HG03139 (cell line): ENCODE results near the gene LPCAT4.

Experiments used
- ATAC-seq: cut with Tn5 transposase; IDR thresholded peaks from one replicate; pipeline ENCODE4 v1.9.1; 2021; ENCODE audit not compliant: unreplicated experiment

Gene LPCAT4

DNA sequence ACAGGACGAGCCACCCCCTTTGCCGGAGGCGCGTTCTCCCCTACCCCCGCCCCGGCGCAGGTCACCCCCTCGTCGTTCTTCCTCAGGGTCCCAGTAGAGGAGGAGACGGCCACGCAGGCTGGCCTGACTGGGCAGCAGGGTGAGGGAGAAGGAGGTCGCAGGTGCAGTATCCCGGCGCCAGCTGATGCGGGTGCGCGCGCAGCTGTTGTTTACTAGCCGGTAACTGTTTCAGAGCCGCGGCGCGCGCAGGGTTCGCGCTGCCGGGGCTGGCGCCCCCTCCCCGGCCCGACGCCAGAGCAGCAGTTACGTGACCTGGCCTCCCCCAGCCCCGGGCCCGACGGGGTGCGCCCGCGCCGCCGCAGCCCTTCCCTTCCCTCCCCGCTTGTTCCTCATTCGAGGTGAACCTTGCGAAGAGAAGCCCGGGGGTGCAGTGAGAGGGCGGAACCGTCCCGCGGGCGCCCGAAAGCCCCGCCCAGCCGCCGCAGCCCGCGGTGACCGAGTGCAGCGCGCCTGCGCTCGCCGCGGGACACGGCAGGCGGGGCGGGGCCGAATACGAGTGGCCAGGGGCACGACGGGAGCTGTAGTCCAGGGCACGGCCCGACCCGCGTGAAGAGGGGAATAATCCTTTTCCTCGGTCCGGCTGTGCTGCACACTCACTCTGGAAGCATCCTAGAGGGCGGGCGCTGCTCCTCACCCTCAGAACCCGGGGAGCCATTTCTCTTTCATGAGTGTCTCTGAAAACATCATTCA lies 29.3 kb downstream of the LPCAT4 start, which contains the start of gene SLC12A6:
Gene SLC12A6 (minus strand): TSS at position 225 of the 750 bp plus-strand sequence. CDS start 1,101 bp downstream, outside the sequence.
- peak; percentile 65 for ATAC-seq

DNA sequence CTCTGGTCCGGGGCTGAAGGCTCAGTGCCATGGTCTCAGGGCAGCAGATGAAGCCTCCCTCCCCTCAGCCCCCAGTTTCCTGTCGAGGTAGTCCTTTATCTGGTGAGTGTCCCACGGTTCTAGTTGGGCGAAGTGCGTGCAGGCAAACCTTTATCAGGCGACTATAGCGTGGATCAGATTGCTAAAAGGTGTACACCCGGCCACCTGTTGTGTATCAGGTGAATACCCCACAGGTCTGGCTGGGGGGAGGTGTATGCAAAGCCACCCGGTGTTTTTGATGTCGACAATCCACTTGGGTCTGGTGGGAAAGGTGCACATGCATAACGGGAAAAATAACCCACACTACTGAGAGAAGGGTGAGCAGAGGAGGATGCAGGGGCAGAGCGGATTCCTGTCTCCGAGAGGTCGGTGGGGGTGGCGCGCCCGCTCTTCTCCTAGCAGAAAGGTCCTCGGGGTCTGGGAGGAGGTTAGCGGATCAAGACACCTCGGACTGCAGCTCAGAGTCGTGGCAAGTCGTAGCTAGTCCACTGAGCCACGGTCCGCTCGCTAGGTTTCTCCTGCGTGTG lies 29.9 kb downstream of the LPCAT4 start:
- peak; percentile 14 for ATAC-seq

DNA sequence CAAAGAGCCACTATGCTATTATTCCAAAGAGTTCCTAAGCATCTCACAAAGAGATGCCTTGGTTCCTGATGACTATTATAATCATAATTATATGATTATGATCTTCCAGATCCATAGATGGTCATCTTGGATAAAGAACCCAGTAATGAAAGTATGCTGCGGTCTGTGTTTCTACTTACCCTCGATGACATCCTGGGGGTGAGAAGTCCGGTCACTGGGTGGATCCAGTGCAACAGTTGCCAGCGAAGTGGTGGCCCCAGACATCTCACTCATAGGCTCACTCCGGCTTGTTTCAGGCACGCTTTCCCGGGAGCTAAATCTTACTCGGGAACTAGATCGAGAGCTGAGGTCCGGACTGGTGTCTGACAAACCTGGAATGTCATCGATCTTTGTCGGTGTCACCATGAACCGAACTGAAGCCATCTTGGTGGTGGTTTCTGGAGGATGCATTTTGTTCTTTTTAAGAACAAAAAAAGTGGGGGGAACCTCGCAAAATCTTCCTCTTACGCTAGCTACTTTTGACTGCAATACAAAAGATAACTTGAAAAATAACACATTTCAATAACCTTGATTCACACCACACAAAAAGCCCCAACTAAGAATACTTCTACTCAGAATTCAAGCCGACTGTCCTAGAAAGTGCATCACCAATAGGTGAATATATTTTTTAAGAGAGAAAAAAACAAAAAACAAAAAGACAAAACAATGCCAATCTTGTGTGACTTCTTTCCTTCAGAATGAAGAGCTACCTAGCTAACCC lies 30.6 kb downstream of the LPCAT4 start:
- ATAC-seq: no peak

DNA sequence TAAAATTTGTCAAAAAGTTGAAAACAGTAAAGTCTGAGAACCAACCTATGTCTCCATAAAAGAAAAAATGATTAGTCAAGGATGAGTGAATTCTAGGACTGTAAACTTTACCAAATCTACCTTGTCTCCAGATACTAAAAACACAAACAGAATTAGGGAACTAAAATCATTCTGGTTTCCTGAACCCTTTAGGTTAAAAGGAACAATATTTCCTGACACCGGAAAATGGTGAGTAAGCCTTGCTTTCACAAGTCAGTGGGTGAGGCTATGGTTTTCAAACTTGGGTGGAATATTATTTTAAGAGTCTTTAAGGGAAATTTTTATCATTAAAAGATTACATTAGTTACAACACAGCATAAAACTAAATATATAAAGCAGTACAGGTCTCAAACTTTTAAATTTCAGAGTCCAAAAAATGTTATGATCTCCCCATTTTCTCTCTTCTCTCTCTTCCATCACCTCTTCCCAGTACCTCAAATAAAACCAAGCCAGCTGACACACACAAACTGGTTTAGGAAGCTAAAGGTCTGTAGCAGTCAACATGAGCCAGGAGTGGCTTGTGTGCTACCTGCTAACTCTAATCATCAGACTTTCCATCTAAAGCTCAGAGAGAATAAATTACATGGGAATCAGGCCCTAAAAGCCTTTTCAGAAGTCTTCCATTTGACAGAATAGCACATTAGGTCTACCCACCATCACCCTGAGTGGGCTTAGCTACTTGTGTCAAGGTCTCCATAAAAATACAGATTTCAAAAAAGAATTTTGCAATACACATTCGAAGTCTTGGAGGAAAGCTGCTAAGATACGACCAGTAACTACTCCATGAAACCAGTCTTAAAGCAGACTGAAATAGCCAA lies 31.6 kb downstream of the LPCAT4 start:
- no peak for ATAC-seq

DNA sequence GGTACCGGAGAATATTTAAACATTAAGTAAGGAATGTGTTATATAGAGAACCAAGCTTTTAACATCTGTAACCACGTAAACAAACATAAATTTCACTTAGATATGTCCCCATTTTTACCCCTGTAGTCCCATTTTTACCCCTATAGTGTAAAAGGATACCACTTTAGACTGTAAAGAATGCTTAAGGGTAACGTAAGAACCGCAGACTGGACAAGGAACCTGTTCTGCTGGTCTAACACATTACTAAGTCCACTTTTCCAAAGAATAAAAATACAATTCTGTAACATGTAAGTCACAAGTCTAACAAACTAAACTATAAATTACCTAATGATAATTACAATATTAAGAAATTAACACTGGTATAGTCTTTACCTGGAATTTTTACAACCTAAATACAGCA lies 32.3 kb downstream of the LPCAT4 start:
- ATAC-seq: no peak

DNA sequence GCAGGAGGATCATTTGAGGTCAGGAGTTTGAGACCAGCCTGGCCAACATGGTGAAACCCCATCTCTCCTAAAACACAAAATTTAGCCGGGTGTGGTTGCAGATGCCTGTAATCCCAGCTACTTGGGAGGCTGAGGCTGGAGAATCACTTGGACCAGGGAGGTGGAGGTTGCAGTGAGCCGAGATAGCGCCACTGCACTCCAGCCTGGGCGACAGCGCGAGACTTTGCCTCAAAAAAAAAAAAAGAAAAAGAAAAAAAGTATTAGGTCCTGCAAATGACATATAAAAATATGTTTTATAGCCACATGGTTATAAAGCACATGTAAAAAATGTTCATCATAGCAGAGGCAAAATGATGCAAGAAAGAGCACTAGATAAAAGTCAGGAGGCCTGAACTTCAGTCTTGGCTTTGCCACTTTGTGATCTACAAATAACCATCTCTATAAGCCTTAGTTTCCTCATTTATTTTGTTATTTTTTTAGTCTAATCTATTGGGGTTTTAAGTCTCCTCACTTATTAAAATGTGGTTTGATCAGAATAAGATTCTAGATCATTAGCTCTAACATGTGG lies 34.4 kb downstream of the LPCAT4 start:
- ATAC-seq: no peak

DNA sequence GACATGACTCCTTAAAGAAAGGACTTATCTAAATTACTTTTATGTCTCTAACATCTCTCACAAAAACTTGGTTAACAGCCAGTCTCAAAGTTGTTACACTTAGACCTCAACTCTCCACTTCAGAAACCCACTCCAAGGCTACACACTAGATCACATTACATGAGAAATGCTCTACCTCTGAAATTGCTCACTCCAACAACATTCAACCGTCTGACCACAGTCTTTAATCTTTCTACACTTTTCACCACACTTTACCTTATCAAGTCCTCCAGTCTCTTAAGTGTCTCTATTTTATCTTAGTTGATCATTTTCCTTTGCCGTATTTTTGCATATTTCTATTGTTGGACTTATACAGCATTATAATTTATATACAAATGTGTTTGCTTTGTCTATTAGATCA lies 35.2 kb downstream of the LPCAT4 start:
- no peak for ATAC-seq

DNA sequence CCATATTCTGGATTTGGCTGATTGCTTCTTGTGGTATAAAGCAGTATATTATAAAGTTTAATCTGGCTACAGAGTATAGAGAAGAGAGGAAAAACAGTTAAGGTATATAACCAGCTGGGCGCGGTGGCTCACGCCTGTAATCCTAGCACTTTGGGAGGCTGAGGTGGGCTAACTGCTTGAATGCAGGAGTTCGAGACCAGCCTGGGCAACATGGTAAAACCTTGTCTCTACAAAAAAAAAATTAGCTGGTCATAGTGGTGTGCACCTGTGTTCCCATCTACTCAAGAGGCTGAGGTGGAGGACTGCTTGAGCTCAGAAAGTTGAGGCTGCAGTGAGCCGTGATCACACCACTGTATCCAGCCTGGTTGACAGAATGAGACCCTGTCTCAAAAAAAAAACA lies 36.7 kb downstream of the LPCAT4 start:
- no peak for ATAC-seq

DNA sequence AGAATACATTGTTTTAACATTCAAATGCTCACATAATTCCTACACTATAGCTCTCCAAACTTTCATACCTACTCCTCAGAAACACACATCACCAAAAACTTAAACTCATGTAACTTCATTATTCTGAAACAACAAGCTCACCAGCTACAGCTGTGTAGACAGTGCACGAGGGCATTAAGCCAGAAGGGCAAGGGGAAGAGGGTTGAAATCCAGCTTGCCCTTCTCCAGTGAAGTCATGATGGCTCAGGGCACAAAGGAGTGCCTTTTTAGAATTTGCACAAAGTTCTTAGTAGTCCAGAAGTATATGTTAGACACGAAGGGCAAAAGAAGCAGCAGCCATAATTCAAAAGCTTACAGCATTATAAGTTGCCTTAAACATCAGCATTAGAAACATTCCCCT lies 38.0 kb downstream of the LPCAT4 start:
- no peak for ATAC-seq

DNA sequence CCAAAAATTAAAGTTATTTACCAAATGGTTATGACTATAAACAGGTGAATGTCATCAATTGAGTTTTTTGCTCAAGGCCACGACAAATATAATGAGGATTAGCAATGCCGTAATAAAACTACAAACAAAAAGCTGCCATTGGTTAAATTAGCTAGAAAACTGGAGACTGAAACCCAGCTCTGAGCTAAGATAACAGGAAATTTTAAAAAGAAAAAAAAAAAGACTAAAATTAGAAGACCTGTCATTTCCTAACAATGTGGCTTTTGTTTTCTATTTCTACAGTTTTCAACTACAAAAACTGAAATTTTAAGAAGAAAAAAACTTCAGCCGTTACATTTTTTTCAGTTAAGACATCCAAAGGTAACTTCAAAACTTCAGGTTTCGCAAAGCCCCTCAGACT lies 39.1 kb downstream of the LPCAT4 start:
- ATAC-seq: no peak

DNA sequence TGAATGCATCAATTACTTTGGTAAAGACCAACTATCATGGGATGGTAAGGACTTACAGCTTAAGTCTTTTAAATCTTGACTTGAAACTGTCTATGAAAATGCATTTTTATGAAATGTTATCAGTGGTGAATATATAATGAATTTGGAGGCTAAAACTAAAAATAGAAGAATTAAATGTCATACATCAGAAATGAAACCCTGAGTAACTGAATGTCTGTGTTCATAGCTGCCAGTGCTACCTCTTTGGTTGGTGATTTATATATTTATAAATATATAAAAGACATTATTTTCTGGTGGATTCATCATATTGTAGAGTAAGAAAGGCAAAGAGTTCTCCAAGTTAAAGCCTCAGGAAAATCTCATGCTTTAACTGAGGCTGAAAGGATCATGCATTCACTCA lies 41.6 kb downstream of the LPCAT4 start:
- ATAC-seq: no peak

DNA sequence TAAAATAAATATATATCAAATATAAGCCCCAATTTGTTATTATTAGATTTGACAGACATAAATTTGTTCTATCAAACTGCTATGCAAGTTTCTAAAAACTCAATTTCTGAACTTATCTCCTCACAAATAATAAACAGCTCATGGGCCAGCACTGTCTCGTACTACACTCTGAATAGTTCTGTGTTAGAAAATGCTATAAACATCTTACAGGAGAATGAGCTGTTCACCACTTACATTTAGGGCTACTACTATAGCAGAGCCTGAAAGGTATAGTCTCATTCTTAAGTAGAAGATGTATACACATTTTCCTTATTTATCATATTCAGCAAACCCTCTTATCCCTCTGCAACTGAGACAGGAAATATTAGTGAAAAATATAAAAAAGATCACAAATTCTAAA lies 42.1 kb downstream of the LPCAT4 start:
- ATAC-seq: no peak

DNA sequence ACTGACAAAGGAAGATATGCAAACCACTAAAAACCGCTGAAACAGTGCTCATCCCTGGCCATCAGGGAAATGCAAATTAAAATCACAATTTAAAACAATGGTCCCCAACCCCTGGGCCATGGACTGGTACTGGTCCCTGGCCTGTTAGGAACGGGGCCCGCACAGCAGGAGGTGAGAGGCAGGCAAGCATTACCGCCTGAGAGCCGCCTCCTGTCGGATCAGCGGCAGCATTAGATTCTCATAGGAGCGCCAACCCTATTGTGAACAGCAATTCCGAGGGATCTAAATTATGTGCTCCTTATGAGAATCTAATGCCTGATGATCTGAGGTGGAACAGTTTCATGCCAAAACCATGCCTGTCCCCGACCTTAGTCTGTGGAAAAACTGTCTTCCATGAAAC lies 43.8 kb downstream of the LPCAT4 start:
- no peak for ATAC-seq

DNA sequence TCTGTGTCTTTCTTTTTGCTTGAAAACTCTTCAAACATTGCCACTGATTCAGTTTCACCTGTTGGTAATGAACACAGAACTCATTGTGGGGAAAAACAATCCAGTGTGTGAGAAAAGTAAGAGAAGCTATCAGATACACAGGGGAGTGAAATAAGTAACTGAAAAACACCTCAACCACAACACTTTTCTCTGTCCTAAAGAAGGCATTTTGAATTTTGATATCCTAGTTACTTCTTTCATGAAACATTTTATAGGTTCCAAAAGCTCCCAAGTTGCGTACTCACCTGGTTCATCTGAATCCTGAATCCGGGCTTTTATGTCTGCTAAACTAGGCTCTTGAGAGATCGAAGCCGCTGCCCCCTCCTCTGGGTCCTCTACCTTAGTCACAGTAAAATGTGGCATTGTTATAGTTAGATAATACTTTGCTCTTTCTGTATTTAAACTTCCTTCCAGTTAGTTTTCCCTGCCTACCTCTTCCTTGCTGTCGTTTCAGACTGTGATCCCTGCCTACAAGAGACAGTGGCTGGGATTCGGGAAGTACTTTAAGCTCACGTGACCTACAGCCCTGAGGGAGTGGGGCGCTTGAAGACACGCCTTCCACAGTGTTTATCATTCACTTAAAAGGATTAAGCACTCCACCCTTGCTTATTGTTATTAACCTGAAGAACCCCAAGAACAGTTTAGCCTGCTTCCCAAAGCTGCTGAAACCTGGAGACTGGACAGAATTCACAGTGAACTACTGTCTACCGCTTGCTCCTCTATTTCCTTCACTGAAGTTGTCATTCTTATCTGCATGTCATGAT lies 48.5 kb downstream of the LPCAT4 start:
- no peak for ATAC-seq

DNA sequence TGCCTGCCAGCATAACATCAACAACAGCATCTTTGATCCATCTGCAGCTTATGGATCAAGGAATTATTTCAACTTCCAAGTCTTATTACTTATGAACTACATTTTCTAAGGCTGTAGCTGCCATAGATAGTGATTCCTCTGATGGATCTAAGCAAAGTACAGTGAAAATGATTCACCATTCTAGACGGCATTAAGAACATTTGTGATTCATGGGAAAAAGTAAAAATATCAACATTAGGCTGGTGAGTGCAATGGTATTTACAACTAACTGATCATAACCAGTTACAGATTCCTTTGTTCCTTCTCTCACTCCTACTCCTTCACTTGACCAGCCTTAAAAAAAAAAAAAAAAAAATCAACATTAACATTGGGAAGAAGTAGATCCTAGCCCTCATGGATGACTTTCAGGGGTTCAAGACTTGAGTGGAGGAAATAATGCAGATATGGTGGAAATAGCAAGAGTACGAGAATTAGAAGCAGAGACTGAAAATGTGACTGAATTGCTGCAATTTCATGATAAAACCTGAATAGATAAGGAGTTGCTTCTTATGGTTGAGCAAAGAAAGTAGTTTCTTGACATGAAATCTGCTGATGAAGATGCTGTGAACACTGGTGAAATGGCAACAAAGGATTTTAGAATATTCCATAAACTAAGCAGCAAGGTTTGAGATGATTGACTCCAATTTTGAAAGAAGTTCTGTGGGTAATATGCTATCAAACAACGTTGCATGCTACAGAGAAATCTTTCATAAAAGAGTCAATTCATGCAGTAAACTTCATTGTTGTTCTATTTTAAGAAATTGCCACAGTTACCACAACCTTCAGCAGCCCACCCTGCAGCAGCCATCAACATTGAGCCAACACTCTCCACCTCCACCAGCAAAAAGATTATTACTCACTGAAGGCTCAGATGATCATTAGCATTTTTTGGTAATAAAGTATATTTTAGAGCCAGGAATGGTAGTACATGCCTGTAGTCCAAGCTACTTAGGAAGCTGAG lies 52.2 kb downstream of the LPCAT4 start:
- ATAC-seq: no peak

DNA sequence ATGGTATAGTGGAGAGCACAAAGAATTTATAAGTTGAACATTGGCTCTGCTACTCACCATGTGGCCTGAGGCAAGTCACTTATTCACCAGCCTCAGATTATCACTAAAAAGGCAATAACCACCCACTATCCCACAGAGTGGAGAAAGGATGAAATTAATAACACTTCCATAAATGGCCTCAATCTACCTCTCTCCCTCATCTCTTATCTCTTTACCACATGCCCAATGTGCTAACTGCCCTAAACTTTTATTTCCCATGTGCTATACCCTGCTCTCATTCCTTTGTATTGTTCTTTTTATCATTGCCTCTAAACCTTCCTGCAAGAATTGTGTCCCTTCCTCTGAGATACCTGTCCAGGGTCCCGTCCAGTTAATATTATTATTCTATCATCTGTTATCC lies 55.4 kb downstream of the LPCAT4 start:
- ATAC-seq: no peak
